T-cell (primary cell): ENCODE data around the gene STRAP. TPM values are rescaled to one million over a fixed set of nuclear protein-coding genes. Genes with fewer than 3 reads are reported as not detected.

ENCODE experiments used
- ATAC-seq, 4 experiments: fragments of 200-7000 bp in 3 of 4; fragments of 150-1000 bp in 1 of 4; cut with Tn5 transposase; replicated peaks in 1 of 4; 1 replicate in 3 of 4; 2 replicates in 1 of 4; pipeline ENCODE4 v1.10.0; 2021; ENCODE audit warnings: moderate library complexity in 3 of 4, mild to moderate bottlenecking in 2 of 4, moderate number of reproducible peaks in 1 of 4
- CTCF ChIA-PET, 2 donors: fragments of 300-600 bp; sonication (Branson Sonifier 250); formaldehyde crosslinking; loops; one replicate each; lab custom pipeline; 2022; ENCODE audit warnings: antibody characterized with exemption in 2 of 2; lab: Charles Lee
- POLR2A ChIA-PET, 2 donors: fragments of 300-600 bp; sonication (Branson Sonifier 250); formaldehyde crosslinking; loops; one replicate each; lab custom pipeline; 2022; ENCODE audit warnings: antibody characterized with exemption in 2 of 2; lab: Charles Lee
- DNase-seq, 35 experiments: peaks; one replicate each; pipeline versions ENCODE4 v3.0.0 to v3.0.0-alpha.2; 2013 to 2023
- H3K27ac ChIP-seq: one replicate; pipeline ENCODE4 v1.5.1; 2013; ENCODE audit warnings: low read length
- H3K27me3 ChIP-seq, 2 experiments: replicated peaks in 1 of 2; 1 replicate in 1 of 2; 2 replicates in 1 of 2; pipeline versions ENCODE4 v1.6.1 to v1.7.0; 2013; ENCODE audit warnings: low read length in 1 of 2, mixed read lengths in 1 of 2; ENCODE audit not compliant: control insufficient read depth in 2 of 2, insufficient read depth in 2 of 2; ENCODE audit errors: extremely low read depth in 1 of 2
- H3K36me3 ChIP-seq, 2 donors: 1 replicate in 1 of 2; 2 replicates in 1 of 2; pipeline versions ENCODE4 v1.6.1 to v1.7.0; 2013; ENCODE audit warnings: low read length in 1 of 2; ENCODE audit not compliant: control insufficient read depth in 2 of 2, insufficient read depth in 1 of 2; ENCODE audit errors: extremely low read depth in 1 of 2
- H3K4me1 ChIP-seq, 2 experiments: 1 replicate in 1 of 2; 2 replicates in 1 of 2; pipeline versions ENCODE4 v1.6.1 to v1.7.0; 2013; ENCODE audit warnings: low read length in 2 of 2, mixed read lengths in 1 of 2; ENCODE audit not compliant: insufficient read depth in 2 of 2, control insufficient read depth in 1 of 2; ENCODE audit errors: extremely low read depth in 1 of 2
- H3K4me3 ChIP-seq, 2 donors: 1 replicate in 1 of 2; 2 replicates in 1 of 2; pipeline versions ENCODE4 v1.5.1 to v1.7.0; 2013; ENCODE audit warnings: mild to moderate bottlenecking in 2 of 2, low read length in 1 of 2, moderate library complexity in 1 of 2; ENCODE audit not compliant: control insufficient read depth in 1 of 2; ENCODE audit errors: extremely low read depth in 1 of 2
- H3K9me3 ChIP-seq: 2 replicates; pipeline ENCODE4 v1.7.0; 2013
- H3K27ac Mint-ChIP-seq, 2 donors: one replicate each; pipeline ENCODE4 v1.8.0; 2020 to 2021; ENCODE audit warnings: mild to moderate bottlenecking in 2 of 2, mixed read lengths in 2 of 2
- H3K27me3 Mint-ChIP-seq, 2 donors: one replicate each; pipeline ENCODE4 v1.8.0; 2021 to 2022; ENCODE audit warnings: mixed read lengths in 2 of 2
- H3K36me3 Mint-ChIP-seq: one replicate; pipeline ENCODE4 v1.8.0; 2021; ENCODE audit warnings: mixed read lengths
- H3K4me1 Mint-ChIP-seq, 3 donors: one replicate each; pipeline ENCODE4 v1.8.0; 2020 to 2022; ENCODE audit warnings: mixed read lengths in 3 of 3, mild to moderate bottlenecking in 1 of 3
- H3K4me3 Mint-ChIP-seq, 3 donors: one replicate each; pipeline ENCODE4 v1.8.0; 2020 to 2022; ENCODE audit warnings: mild to moderate bottlenecking in 3 of 3, mixed read lengths in 3 of 3, moderate library complexity in 3 of 3
- H3K9me3 Mint-ChIP-seq, 3 donors: one replicate each; pipeline ENCODE4 v1.8.0; 2020 to 2022; ENCODE audit warnings: mixed read lengths in 3 of 3
- WGBS: methylation state at CpG from one replicate; pipeline ENCODE4 v1.1.5; 2013; ENCODE audit warnings: missing lambda C conversion rate; ENCODE audit not compliant: insufficient coverage; 5-methylcytosine and 5-hydroxymethylcytosine counted together
- total RNA-seq, 35 experiments: library from RNA in 6 of 35; stranded (reverse) in 6 of 35; fragments of 120-200 nt in 1 of 35; gene quantifications; one replicate each; pipeline versions ENCODE4 v1.2.1 to v1.2.4 and lab custom pipeline; 2013 to 2026

The STRAP gene
- total RNA-seq, 5 donors from 2014 or later (not counting 1 experiment from before 2014, with no cell fraction given) = 47.4 to 101 (median 55.4) TPM

DNA sequence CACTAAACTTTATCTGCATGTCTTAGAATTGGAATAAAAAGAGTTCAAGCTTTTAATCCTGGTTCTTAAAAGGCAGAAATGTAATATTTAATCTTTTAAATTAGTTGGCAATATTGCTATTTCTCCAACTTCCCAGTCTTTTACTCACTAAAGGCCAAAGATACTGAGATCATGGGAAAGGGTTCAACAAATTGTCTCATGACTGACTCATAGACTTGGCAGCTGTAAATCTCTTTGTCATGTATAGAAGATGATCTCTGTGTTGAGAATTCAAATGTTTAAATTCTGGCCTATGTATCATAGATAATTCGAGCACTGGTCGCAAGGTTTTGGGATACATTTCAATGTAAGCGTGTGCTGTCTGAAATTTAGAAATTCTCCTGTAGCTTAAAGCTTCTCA, 40.1 kb upstream of the STRAP start:
- Mint-ChIP-seq H3K4me3 (no peak overlapping the region), H3K27ac (no peak overlapping the region), H3K9me3 (no peaks in the 10 kb centered on the region), H3K36me3 (no peaks in the 10 kb centered on the region), H3K4me1 (no peaks in the 10 kb centered on the region), H3K27me3 (peaks cover 6 to 29% of the 10 kb centered on the region in 2 donors)
- no peak overlapping the region for H3K4me3 ChIP-seq
- no CpG with 5 or more reads among the region's 3 CpGs for WGBS
- POLR2A ChIA-PET = no interaction called here
- peaks cover 0 to 3% of the 10 kb centered on the region in 2 experiments for H3K27me3 ChIP-seq
- H3K36me3 ChIP-seq = no peaks in the 10 kb centered on the region
- ATAC-seq (no peak), DNase-seq (no peak)
- H3K27ac ChIP-seq = no peak overlapping the region
- no peaks in the 10 kb centered on the region for H3K9me3 ChIP-seq
- H3K4me1 ChIP-seq = no peaks in the 10 kb centered on the region
- CTCF ChIA-PET = no interaction called here

DNA sequence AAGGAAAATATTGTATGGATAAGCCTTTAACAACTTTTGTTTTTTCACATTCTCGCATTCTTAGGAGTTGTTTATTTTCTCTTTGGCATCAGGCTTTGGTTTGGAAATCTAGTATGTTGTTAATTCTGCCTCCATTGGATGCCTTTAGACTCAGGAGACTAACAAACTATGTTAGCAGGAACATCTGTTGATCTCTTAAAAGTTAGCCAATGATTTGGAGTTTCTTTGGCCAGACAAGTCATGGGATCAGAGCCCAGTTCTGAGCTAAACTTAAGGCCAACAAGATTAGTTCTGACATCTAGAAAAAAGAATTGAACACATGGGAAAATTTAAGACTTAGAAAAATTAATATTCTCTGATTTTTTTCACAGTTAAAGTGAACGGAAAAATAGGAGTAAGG, 35.3 kb upstream of the STRAP start:
- H3K27me3 ChIP-seq = no peaks in the 10 kb centered on the region
- ATAC-seq (no peak), DNase-seq (no peak)
- Mint-ChIP-seq H3K27me3 (peaks cover 4 to 11% of the 10 kb centered on the region in 2 donors), H3K27ac (no peak overlapping the region), H3K9me3 (no peaks in the 10 kb centered on the region), H3K4me1 (no peaks in the 10 kb centered on the region), H3K4me3 (no peak overlapping the region), H3K36me3 (no peaks in the 10 kb centered on the region)
- CTCF ChIA-PET = interaction anchor here in 1 of 2 donors (2.4 kb wide), 1 partner anchor 11 kb away, joined by 9 read pairs; no protein-coding TSS in a partner anchor
- POLR2A ChIA-PET = interaction anchor here in 1 of 2 donors (0.6 kb wide), 1 partner anchor 1000 kb away, joined by 3 read pairs; no protein-coding TSS in a partner anchor
- H3K4me3 ChIP-seq = no peak overlapping the region
- WGBS = no CpG with 5 or more reads among the region's 2 CpGs
- no peak overlapping the region for H3K27ac ChIP-seq
- H3K9me3 ChIP-seq = no peaks in the 10 kb centered on the region
- no peaks in the 10 kb centered on the region for H3K36me3 ChIP-seq
- H3K4me1 ChIP-seq = no peaks in the 10 kb centered on the region

DNA sequence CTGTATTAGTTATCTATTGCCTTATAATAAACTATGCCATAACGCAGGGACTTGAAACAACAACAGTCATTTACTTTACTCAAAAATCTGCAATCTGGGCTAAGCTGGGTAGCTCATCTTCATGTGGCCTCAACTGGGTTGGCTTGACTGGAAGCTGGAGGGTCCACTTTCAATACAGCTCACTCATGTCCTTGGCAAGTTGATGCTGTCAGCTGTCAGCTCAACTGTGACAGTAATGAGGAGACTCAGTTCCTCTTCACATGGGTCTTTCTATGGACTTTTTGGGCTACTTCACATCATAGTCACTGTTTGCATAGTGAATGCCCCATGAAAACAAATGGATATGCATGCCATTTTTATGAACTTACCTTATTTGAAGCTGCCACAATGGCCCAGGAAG, 33.6 kb upstream of the STRAP start:
- Histone ChIP-seq H3K27me3 (no peaks in the 10 kb centered on the region), H3K36me3 (no peaks in the 10 kb centered on the region), H3K27ac (no peak overlapping the region), H3K4me3 (no peak overlapping the region), H3K9me3 (no peaks in the 10 kb centered on the region), H3K4me1 (no peaks in the 10 kb centered on the region)
- Mint-ChIP-seq H3K9me3 (no peaks in the 10 kb centered on the region), H3K36me3 (no peaks in the 10 kb centered on the region), H3K4me1 (no peaks in the 10 kb centered on the region), H3K27ac (no peak overlapping the region), H3K4me3 (no peak overlapping the region), H3K27me3 (peaks cover 4 to 8% of the 10 kb centered on the region in 2 donors)
- CTCF ChIA-PET = interaction anchor here (0.8 to 2.4 kb wide), 4 partner anchors 8 to 316 kb away, joined by 3 to 9 read pairs (median 4); no protein-coding TSS in a partner anchor
- DNase-seq = no peak
- POLR2A ChIA-PET = no interaction called here
- no peak for ATAC-seq
- WGBS = no CpG with 5 or more reads among the region's 1 CpG

DNA sequence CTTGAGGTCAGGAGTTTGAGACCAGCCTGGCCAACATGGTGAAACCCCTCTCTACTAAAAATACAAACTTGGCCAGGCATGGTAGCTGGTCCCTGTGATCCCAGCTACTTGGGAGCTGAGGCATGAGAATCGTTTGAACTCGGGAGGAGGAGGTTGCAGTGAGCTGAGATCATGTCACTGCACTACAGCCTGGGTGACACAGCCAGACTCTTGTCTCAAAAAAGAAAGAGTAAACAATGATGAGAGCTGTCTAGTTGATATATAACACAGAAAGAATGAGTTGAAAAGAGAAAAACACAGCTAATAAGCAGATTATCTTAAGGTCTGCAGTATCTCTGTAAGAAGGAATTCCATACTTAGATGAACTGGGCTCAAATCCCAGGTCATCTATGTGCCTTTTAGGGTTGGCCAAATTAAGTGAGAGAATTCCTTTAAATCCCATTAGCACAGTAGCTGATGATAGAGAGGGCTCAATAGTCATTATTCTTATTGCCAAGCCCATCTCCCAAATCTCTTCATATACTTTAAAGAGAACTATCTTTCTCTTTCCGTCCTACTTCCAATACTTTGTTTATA, 31.1 kb upstream of the STRAP start:
- H3K4me3 Mint-ChIP-seq = no peak overlapping the region
- H3K36me3 ChIP-seq = no peaks in the 10 kb centered on the region
- H3K36me3 Mint-ChIP-seq = no peaks in the 10 kb centered on the region
- no peak overlapping the region for H3K4me3 ChIP-seq
- no peaks in the 10 kb centered on the region for H3K4me1 Mint-ChIP-seq
- H3K9me3 Mint-ChIP-seq = no peaks in the 10 kb centered on the region
- no peak overlapping the region for H3K27ac ChIP-seq
- DNase-seq (no peak), ATAC-seq (no peak)
- no peaks in the 10 kb centered on the region for H3K4me1 ChIP-seq
- CTCF ChIA-PET = no interaction called here
- no peaks in the 10 kb centered on the region for H3K9me3 ChIP-seq
- no peak overlapping the region for H3K27ac Mint-ChIP-seq
- WGBS = 94% methylated on average over 3 of the region's 3 CpGs
- POLR2A ChIA-PET = no interaction called here
- peaks cover 0 to 4% of the 10 kb centered on the region in 2 donors for H3K27me3 Mint-ChIP-seq
- H3K27me3 ChIP-seq = no peaks in the 10 kb centered on the region

DNA sequence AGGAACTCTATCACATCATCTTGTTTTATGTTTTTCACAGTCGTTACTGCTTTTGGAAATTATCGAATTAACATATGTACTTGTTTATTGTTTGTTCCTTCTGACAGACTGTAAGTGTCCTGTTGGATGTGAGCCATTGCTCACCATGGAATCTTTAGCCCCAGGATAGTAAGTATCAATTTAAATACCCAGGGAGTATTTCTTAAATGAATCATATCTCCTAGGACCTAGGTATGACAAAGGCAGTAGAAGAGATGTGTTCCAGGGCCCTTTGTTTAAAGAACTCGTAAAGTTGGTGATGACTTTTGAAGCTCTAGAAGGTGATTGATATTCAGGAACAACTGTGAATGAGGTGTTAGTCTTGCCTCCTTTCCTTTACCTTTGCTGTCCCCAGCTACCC, 30.3 kb upstream of the STRAP start:
- CTCF ChIA-PET = no interaction called here
- H3K4me1 Mint-ChIP-seq = no peaks in the 10 kb centered on the region
- no CpG with 5 or more reads among the region's 3 CpGs for WGBS

DNA sequence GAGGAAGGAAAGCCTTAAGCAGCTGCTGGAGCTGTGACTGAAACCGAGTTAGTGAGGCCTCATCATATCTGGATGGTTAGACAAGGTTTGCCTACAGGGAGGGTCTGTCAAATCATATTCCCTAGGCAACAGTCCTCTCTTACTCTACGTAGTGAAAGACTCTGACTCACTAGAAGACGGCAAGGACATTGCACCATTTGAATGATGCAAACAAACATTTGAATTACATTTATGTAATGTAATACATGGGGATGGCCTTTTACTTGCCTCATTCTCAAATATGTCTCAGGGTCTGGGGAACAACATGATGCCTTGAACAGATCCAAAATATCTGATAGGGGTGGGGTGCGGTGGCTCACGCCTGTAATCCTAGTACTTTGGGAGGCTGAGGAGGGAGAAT, 29.8 kb upstream of the STRAP start:
- POLR2A ChIA-PET = no interaction called here
- Histone ChIP-seq H3K4me3 (no peak overlapping the region), H3K4me1 (no peaks in the 10 kb centered on the region), H3K27me3 (no peaks in the 10 kb centered on the region), H3K36me3 (no peaks in the 10 kb centered on the region), H3K27ac (no peak overlapping the region), H3K9me3 (no peaks in the 10 kb centered on the region)
- H3K27me3 Mint-ChIP-seq = peaks cover under 1 to 4% of the 10 kb centered on the region in 2 donors
- no peak overlapping the region for H3K27ac Mint-ChIP-seq
- 86% methylated on average over 1 of the region's 5 CpGs for WGBS
- no peak overlapping the region for H3K4me3 Mint-ChIP-seq
- H3K9me3 Mint-ChIP-seq = no peaks in the 10 kb centered on the region
- H3K4me1 Mint-ChIP-seq = no peaks in the 10 kb centered on the region
- no peak for DNase-seq
- ATAC-seq = no peak
- CTCF ChIA-PET = interaction anchor here in 1 of 2 donors (0.7 kb wide), 1 partner anchor 1451 kb away, joined by 3 read pairs; no protein-coding TSS in a partner anchor
- no peaks in the 10 kb centered on the region for H3K36me3 Mint-ChIP-seq

More for the DNA sequence above, 30.3 kb upstream of the STRAP start:
- Mint-ChIP-seq H3K36me3 (no peaks in the 10 kb centered on the region), H3K9me3 (no peaks in the 10 kb centered on the region), H3K4me3 (no peak overlapping the region), H3K27me3 (peaks cover 0 to 4% of the 10 kb centered on the region in 2 donors), H3K27ac (no peak overlapping the region)
- Histone ChIP-seq H3K9me3 (no peaks in the 10 kb centered on the region), H3K27ac (no peak overlapping the region), H3K27me3 (no peaks in the 10 kb centered on the region), H3K4me1 (no peaks in the 10 kb centered on the region), H3K36me3 (no peaks in the 10 kb centered on the region), H3K4me3 (no peak overlapping the region)
- DNase-seq = no peak
- ATAC-seq = no peak
- POLR2A ChIA-PET = no interaction called here
